ENCODE data around the gene NANOS2.

Gene NANOS2

GRCh38 chr19:45890877-45891276 is 23.7 kb downstream of the NANOS2 start:
- no peak for DNase-seq

- no peak for DNase-seq
These were observed 25.2 kb downstream of the NANOS2 start for GRCh38 chr19:45889210-45889885.

- DNase-seq, result no peak
These were observed 27.3 kb downstream of the NANOS2 start for GRCh38 chr19:45887200-45887710.

- peak; percentile 94 for DNase-seq
These were observed 28.0 kb downstream of the NANOS2 start for GRCh38 chr19:45886427-45887199.

GRCh38 chr19:45885556-45886426 is 28.8 kb downstream of the NANOS2 start, which contains the start of gene IRF2BP1:
Gene IRF2BP1 (minus strand): TSS chr19:45886141. CDS start chr19:45885774, 367 bp downstream.
- DNase-seq, result peak; percentile 95

GRCh38 chr19:45884682-45885555 is 29.7 kb downstream of the NANOS2 start:
- DNase-seq, result no peak

- DNase-seq, result no peak
These were observed 30.5 kb downstream of the NANOS2 start for GRCh38 chr19:45883881-45884681.

GRCh38 chr19:45883586-45883880 is 31.0 kb downstream of the NANOS2 start:
- no peak for DNase-seq

- peak; percentile 91 for DNase-seq
These were observed 31.7 kb downstream of the NANOS2 start for GRCh38 chr19:45882652-45883585.

GRCh38 chr19:45881909-45882528 is 32.6 kb downstream of the NANOS2 start:
- DNase-seq, result no peak

- no peak for DNase-seq
These were observed 33.3 kb downstream of the NANOS2 start for GRCh38 chr19:45881082-45881908.

- no peak for DNase-seq
These were observed 34.6 kb downstream of the NANOS2 start for GRCh38 chr19:45879971-45880370.

- no peak for DNase-seq
These were observed 35.5 kb downstream of the NANOS2 start for GRCh38 chr19:45879055-45879454.

- DNase-seq, result no peak
These were observed 36.4 kb downstream of the NANOS2 start for GRCh38 chr19:45878043-45878794.

GRCh38 chr19:45876411-45877197 is 38.0 kb downstream of the NANOS2 start:
- no peak for DNase-seq

- DNase-seq, result no peak
These were observed 38.5 kb downstream of the NANOS2 start for GRCh38 chr19:45876161-45876410.

GRCh38 chr19:45874620-45874966 is 40.0 kb downstream of the NANOS2 start:
- DNase-seq, result no peak
